ENCODE data around the gene SLC5A6.

SLC5A6 gene

DNA sequence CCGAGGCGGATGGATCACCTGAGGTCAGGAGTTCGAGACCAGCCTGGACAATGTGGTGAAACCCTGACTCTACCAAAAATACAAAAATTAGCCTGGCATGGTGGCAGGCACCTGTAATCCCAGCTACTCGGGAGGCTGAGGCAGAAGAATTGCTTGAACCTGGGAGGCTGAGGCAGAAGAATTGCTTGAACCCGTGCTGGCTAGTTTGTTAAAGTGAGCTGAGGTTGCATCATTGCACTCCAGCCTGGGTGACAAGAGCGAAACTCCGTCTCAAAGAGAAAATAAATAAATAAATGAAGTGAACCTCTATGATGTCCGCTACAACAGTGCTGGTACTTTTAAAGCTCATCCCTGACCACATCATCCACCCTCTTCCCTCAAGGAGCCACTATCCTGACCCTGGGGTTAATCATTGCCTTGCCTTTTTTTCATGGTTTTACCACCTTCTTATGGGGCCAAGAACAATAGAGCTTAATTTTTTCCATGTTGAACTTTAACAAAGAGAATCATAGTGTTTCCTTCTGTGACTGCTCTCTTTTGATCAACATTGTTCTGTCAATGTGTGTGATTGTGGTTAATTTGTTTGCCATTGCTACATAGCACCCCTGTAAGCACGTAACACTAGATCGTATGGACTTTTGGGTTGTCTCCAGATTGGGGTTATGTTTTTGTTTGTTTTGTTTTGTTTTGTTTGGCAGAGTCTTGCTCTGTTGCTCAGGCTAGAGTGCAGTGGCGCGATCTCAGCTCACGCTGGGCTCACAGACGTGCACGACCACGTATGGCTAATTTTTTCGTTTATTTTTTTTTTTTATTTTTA lies 17.3 kb downstream of the SLC5A6 start:
- Histone ChIP-seq H3K27ac (ENCODE audit: low read depth, low read length) (no peak overlapping the region), H4K8ac (ENCODE audit: low read depth, low read length) (no peak overlapping the region), H3K4me3 (ENCODE audit: low read depth, low read length) (no peak overlapping the region), H3K9me3 (ENCODE audit: insufficient read depth, low read depth, low read length) (no peaks in the 10 kb centered on the region), H4K91ac (ENCODE audit: low read depth, low read length) (no peak overlapping the region), H4K12ac (ENCODE audit: low read depth, low read length) (no peak overlapping the region), H3K79me1 (ENCODE audit: low read length) (peaks cover 6% of the 10 kb centered on the region), H3K23ac (ENCODE audit: low read length) (no peak overlapping the region), H3K36me3 (ENCODE audit: control insufficient read depth in 1 of 2, insufficient read depth in 2 of 2, low read length in 2 of 2) (peaks cover 4 to 6% of the 10 kb centered on the region in 2 experiments), H3K79me2 (ENCODE audit: control insufficient read depth, insufficient read depth, low read length, poor library complexity) (no peaks in the 10 kb centered on the region), H3K27me3 (ENCODE audit: insufficient read depth, low read length) (no peaks in the 10 kb centered on the region), H2AK5ac (ENCODE audit: low read length) (no peak overlapping the region), H2BK120ac (ENCODE audit: insufficient read depth, low read length, poor library complexity) (no peak overlapping the region), H3K18ac (ENCODE audit: low read length) (no peak overlapping the region), H3K4me2 (ENCODE audit: low read length) (no peak overlapping the region), H2BK5ac (ENCODE audit: low read depth, low read length, poor library complexity) (no peak overlapping the region), H3K4me1 (ENCODE audit: control insufficient read depth in 1 of 2, insufficient read depth in 2 of 2, low read length in 2 of 2) (peaks cover 7 to 12% of the 10 kb centered on the region in 2 experiments), H3K14ac (ENCODE audit: low read length) (no peak overlapping the region), H3K4ac (ENCODE audit: low read depth, low read length) (no peak overlapping the region), H2BK12ac (ENCODE audit: low read length) (no peak overlapping the region), H2AFZ (ENCODE audit: insufficient read depth, low read length, poor library complexity) (no peak overlapping the region), H3K9ac (ENCODE audit: low read length) (no peak overlapping the region)
- no peak for DNase-seq
- WGBS (ENCODE audit: extremely low coverage, insufficient coverage, insufficient read length) = no CpG with 5 or more reads among the region's 17 CpGs

DNA sequence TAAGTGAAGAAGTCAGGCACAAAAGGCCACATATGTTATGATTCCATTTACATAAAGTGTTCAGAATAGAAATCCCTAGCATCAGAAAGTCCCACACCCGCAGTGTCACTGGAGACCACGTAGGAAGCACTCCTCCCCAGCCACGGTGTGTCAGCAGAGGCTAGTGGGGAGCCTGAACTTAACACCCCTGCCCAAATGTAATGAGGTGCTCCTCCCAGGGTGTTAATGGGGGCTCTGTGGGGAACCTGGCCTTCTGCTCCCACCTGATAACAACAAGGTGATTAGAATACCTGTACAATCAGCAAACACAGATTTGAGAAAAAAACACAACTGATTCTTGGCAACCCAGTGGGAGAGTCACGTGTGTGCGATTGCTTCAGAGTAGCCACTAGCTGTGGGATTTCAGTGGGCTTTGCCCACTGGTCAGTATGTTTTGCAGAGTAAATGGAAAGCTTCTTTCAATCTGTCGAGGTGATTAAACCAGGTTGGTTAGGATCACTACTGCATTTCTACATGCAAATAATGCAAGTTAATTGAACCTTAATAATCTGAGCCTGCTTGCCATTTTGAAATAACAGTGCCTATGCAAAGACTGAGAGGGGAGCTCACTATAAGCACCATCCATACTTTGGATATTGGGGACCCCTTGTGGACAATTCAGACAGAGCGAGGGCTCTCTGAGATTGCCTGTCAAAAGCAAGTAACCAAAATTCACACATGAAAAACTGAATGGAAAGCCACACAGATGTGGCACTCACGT lies 20.8 kb downstream of the SLC5A6 start:
- Histone ChIP-seq H3K4me3 (ENCODE audit: low read depth, low read length) (no peak overlapping the region), H4K12ac (ENCODE audit: low read depth, low read length) (no peak overlapping the region), H3K27ac (ENCODE audit: low read depth, low read length) (no peak overlapping the region), H2AK5ac (ENCODE audit: low read length) (no peak overlapping the region), H3K4me2 (ENCODE audit: low read length) (no peak overlapping the region), H2BK120ac (ENCODE audit: insufficient read depth, low read length, poor library complexity) (no peak overlapping the region), H3K36me3 (ENCODE audit: control insufficient read depth in 1 of 2, insufficient read depth in 2 of 2, low read length in 2 of 2) (no peaks in the 10 kb centered on the region), H3K23ac (ENCODE audit: low read length) (no peak overlapping the region), H3K4ac (ENCODE audit: low read depth, low read length) (no peak overlapping the region), H3K9ac (ENCODE audit: low read length) (no peak overlapping the region), H3K79me2 (ENCODE audit: control insufficient read depth, insufficient read depth, low read length, poor library complexity) (no peaks in the 10 kb centered on the region), H2AFZ (ENCODE audit: insufficient read depth, low read length, poor library complexity) (no peak overlapping the region), H3K9me3 (ENCODE audit: insufficient read depth, low read depth, low read length) (no peaks in the 10 kb centered on the region), H3K14ac (ENCODE audit: low read length) (no peak overlapping the region), H2BK5ac (ENCODE audit: low read depth, low read length, poor library complexity) (peak overlapping the region; percentile 17), H2BK12ac (ENCODE audit: low read length) (no peak overlapping the region), H4K8ac (ENCODE audit: low read depth, low read length) (no peak overlapping the region), H3K18ac (ENCODE audit: low read length) (no peak overlapping the region), H3K4me1 (ENCODE audit: control insufficient read depth in 1 of 2, insufficient read depth in 2 of 2, low read length in 2 of 2) (no peaks in the 10 kb centered on the region), H3K27me3 (ENCODE audit: insufficient read depth, low read length) (no peaks in the 10 kb centered on the region), H3K79me1 (ENCODE audit: low read length) (no peaks in the 10 kb centered on the region), H4K91ac (ENCODE audit: low read depth, low read length) (no peak overlapping the region)
- no CpG with 5 or more reads among the region's 8 CpGs for WGBS (ENCODE audit: extremely low coverage, insufficient coverage, insufficient read length)
- peak in 1 of 2 donors; percentile 43 for DNase-seq

DNA sequence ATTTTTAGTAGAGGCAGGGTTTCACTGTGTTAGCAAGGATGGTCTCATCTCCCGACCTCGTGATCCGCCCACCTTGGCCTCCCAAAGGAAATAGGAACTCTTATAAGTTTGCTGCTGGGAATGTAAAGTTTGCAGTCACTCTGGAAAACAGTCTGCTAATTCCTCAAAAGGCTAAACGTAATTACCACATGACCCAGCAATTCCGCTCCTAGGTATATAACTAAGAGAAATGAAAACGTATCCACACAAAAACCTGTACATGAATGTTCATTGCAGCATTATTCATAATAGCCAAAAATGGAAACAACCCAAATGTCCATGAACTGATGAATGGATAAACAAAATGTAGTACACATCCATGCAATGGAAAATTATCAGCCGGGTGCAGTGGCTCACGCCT lies 22.1 kb downstream of the SLC5A6 start:
- no peak overlapping the region for H3K23ac ChIP-seq (ENCODE audit: low read length)

DNA sequence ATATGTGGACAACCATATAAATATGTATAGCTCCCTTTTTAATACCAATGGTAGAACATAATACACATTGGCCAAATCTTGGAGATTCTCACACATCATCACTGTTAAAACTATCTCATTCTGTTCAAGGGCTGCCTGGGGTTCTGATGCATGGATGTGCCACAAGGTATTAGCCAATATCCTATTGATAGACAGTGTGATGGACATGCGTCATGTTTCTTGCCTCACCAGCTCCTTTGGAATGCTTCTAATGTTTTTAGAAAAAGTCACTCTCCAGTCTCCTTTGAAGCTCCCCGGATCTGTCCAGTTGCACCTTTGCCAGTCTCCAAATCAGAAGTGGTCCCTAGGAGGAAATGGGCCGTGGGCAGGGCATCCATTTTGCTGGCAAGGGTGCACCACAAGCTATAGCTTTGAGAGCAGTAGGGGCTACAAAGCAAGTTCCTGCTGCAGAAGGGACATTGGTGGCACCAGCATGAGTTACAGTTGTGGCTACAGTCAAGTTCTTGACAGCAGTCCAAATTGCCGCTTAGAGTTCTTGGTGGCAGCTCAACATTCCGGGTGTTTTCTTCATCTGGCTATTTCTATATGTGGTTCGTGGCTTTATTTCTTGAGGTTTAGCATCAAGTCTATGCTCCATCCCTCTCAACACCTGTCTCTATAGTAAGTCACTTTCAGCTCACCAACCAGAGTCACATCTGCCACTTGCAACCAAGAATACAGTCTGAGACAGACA lies 25.3 kb downstream of the SLC5A6 start:
- Histone ChIP-seq H2BK5ac (ENCODE audit: low read depth, low read length, poor library complexity) (no peak overlapping the region), H3K14ac (ENCODE audit: low read length) (no peak overlapping the region), H3K9me3 (ENCODE audit: insufficient read depth, low read depth, low read length) (no peaks in the 10 kb centered on the region), H3K27ac (ENCODE audit: low read depth, low read length) (no peak overlapping the region), H3K4me1 (ENCODE audit: control insufficient read depth in 1 of 2, insufficient read depth in 2 of 2, low read length in 2 of 2) (peaks cover 0 to 4% of the 10 kb centered on the region in 2 experiments), H3K23ac (ENCODE audit: low read length) (no peak overlapping the region), H2AK5ac (ENCODE audit: low read length) (no peak overlapping the region), H3K18ac (ENCODE audit: low read length) (no peak overlapping the region), H4K91ac (ENCODE audit: low read depth, low read length) (no peak overlapping the region), H2BK120ac (ENCODE audit: insufficient read depth, low read length, poor library complexity) (no peak overlapping the region), H3K27me3 (ENCODE audit: insufficient read depth, low read length) (no peaks in the 10 kb centered on the region), H3K79me1 (ENCODE audit: low read length) (no peaks in the 10 kb centered on the region), H2BK12ac (ENCODE audit: low read length) (no peak overlapping the region), H3K4me2 (ENCODE audit: low read length) (no peak overlapping the region), H4K8ac (ENCODE audit: low read depth, low read length) (no peak overlapping the region), H3K4me3 (ENCODE audit: low read depth, low read length) (no peak overlapping the region), H3K36me3 (ENCODE audit: control insufficient read depth in 1 of 2, insufficient read depth in 2 of 2, low read length in 2 of 2) (no peaks in the 10 kb centered on the region), H4K12ac (ENCODE audit: low read depth, low read length) (no peak overlapping the region), H3K79me2 (ENCODE audit: control insufficient read depth, insufficient read depth, low read length, poor library complexity) (no peaks in the 10 kb centered on the region), H3K9ac (ENCODE audit: low read length) (no peak overlapping the region), H3K4ac (ENCODE audit: low read depth, low read length) (no peak overlapping the region), H2AFZ (ENCODE audit: insufficient read depth, low read length, poor library complexity) (no peak overlapping the region)
- WGBS (ENCODE audit: extremely low coverage, insufficient coverage, insufficient read length) = no CpG with 5 or more reads among the region's 6 CpGs
- peak; percentile 76 to 88 for DNase-seq

More for the DNA sequence above, 22.1 kb downstream of the SLC5A6 start:
- Histone ChIP-seq H3K4me2 (ENCODE audit: low read length) (no peak overlapping the region), H3K18ac (ENCODE audit: low read length) (no peak overlapping the region), H3K27me3 (ENCODE audit: insufficient read depth, low read length) (no peaks in the 10 kb centered on the region), H3K4ac (ENCODE audit: low read depth, low read length) (no peak overlapping the region), H3K9ac (ENCODE audit: low read length) (no peak overlapping the region), H3K4me1 (ENCODE audit: control insufficient read depth in 1 of 2, insufficient read depth in 2 of 2, low read length in 2 of 2) (peaks cover 0 to 2% of the 10 kb centered on the region in 2 experiments), H3K27ac (ENCODE audit: low read depth, low read length) (no peak overlapping the region), H3K4me3 (ENCODE audit: low read depth, low read length) (no peak overlapping the region), H3K79me2 (ENCODE audit: control insufficient read depth, insufficient read depth, low read length, poor library complexity) (no peaks in the 10 kb centered on the region), H3K79me1 (ENCODE audit: low read length) (no peaks in the 10 kb centered on the region), H2AK5ac (ENCODE audit: low read length) (no peak overlapping the region), H2BK120ac (ENCODE audit: insufficient read depth, low read length, poor library complexity) (no peak overlapping the region), H2BK5ac (ENCODE audit: low read depth, low read length, poor library complexity) (no peak overlapping the region), H4K8ac (ENCODE audit: low read depth, low read length) (no peak overlapping the region), H4K91ac (ENCODE audit: low read depth, low read length) (no peak overlapping the region), H2BK12ac (ENCODE audit: low read length) (no peak overlapping the region), H3K36me3 (ENCODE audit: control insufficient read depth in 1 of 2, insufficient read depth in 2 of 2, low read length in 2 of 2) (no peaks in the 10 kb centered on the region), H3K14ac (ENCODE audit: low read length) (no peak overlapping the region), H4K12ac (ENCODE audit: low read depth, low read length) (no peak overlapping the region), H2AFZ (ENCODE audit: insufficient read depth, low read length, poor library complexity) (no peak overlapping the region), H3K9me3 (ENCODE audit: insufficient read depth, low read depth, low read length) (no peaks in the 10 kb centered on the region)
- no CpG with 5 or more reads among the region's 8 CpGs for WGBS (ENCODE audit: extremely low coverage, insufficient coverage, insufficient read length)
- DNase-seq = no peak
